ENCODE measurements around the gene SOX10. TPM values are rescaled to one million over a fixed set of nuclear protein-coding genes. Genes with fewer than 3 reads are reported as not detected.
A peak's percentile ranks its signal among the peaks of the same experiment; 100 is the strongest.

SOX10 gene
- total and polyA plus RNA-seq, 7 donors: 0.10 to 0.36 (median 0.18) TPM; not detected in 2

GRCh38 chr22:37930952-37931440, 53.4 kb downstream of the SOX10 start:
- WGBS, 3 donors: 84 to 93% (median 91%) methylated on average over 2 of the region's 2 CpGs
- Histone ChIP-seq H3K36me3 (ENCODE audit: insufficient read depth in 1 of 2, low read depth in 1 of 2) (peaks cover 7 to 51% of the 10 kb centered on the region in 2 donors), H3K9me3 (no peaks in the 10 kb centered on the region), H3K27ac (no peak overlapping the region), H3K27me3 (ENCODE audit: insufficient read depth in 3 of 3, low read length in 2 of 3) (no peaks in the 10 kb centered on the region), H3K4me1 (peaks cover 11% of the 10 kb centered on the region), H3K4me3 (no peak overlapping the region)
- intact Hi-C loops (cut with DNase I): loop anchor here in 1 of 2 donors (5.0 to 10.0 kb wide), 2 partner anchors 39 to 116 kb away; no protein-coding TSS in a partner anchor
- TF ChIP-seq CTCF (IDR thresholded peaks at IDR 0.05): no peak
- DNase-seq (no peak), ATAC-seq (no peak)

- no peak for DNase-seq
- ATAC-seq: no peak
- WGBS, 3 donors: 69 to 78% (median 72%) methylated on average over 10 to 11 of the region's 11 CpGs
- Histone ChIP-seq H3K4me3 (no peak overlapping the region), H3K27me3 (ENCODE audit: insufficient read depth in 3 of 3, low read length in 2 of 3) (no peaks in the 10 kb centered on the region), H3K36me3 (ENCODE audit: insufficient read depth in 1 of 2, low read depth in 1 of 2) (peaks cover 7 to 57% of the 10 kb centered on the region in 2 donors), H3K9me3 (no peaks in the 10 kb centered on the region), H3K4me1 (peaks cover 11% of the 10 kb centered on the region), H3K27ac (no peak overlapping the region)
- TF ChIP-seq CTCF (IDR thresholded peaks at IDR 0.05): peak; percentile 33
- intact Hi-C loops (cut with DNase I): loop anchor here in 1 of 2 donors (5.0 to 10.0 kb wide), 2 partner anchors 38 to 116 kb away; no protein-coding TSS in a partner anchor
These were observed 53.9 kb downstream of the SOX10 start for GRCh38 chr22:37930270-37930951.

- no peak for TF ChIP-seq CTCF (IDR thresholded peaks at IDR 0.05)
- no peaks in the 10 kb centered on the region for H3K9me3 ChIP-seq
- no peak overlapping the region for H3K4me3 ChIP-seq
- ATAC-seq (no peak), DNase-seq (no peak)
- intact Hi-C loops (cut with DNase I): no loop called here
- H3K4me1 ChIP-seq: peaks cover 11% of the 10 kb centered on the region
- no peak overlapping the region for H3K27ac ChIP-seq
- H3K36me3 ChIP-seq (ENCODE audit: insufficient read depth in 1 of 2, low read depth in 1 of 2): peaks cover 7 to 67% of the 10 kb centered on the region in 2 donors
- WGBS, 3 donors: 96 to 100% (median 96%) methylated on average over 5 of the region's 5 CpGs
- no peaks in the 10 kb centered on the region for H3K27me3 ChIP-seq (ENCODE audit: insufficient read depth in 3 of 3, low read length in 2 of 3)
These were observed 55.0 kb downstream of the SOX10 start for GRCh38 chr22:37929390-37929789.

GRCh38 chr22:37927637-37927936, 56.8 kb downstream of the SOX10 start:
- ATAC-seq (no peak), DNase-seq (no peak)
- peaks cover 7 to 84% of the 10 kb centered on the region in 2 donors for H3K36me3 ChIP-seq (ENCODE audit: insufficient read depth in 1 of 2, low read depth in 1 of 2)
- H3K9me3 ChIP-seq: no peaks in the 10 kb centered on the region
- intact Hi-C loops (cut with DNase I): no loop called here
- H3K27me3 ChIP-seq (ENCODE audit: insufficient read depth in 3 of 3, low read length in 2 of 3): no peaks in the 10 kb centered on the region
- WGBS, 3 donors: 96 to 98% (median 98%) methylated on average over 5 of the region's 5 CpGs
- no peak for TF ChIP-seq CTCF (IDR thresholded peaks at IDR 0.05)
- no peak overlapping the region for H3K4me3 ChIP-seq
- H3K27ac ChIP-seq: no peak overlapping the region
- no peaks in the 10 kb centered on the region for H3K4me1 ChIP-seq
